ENCODE results near the gene TBCK.

TBCK gene

DNA sequence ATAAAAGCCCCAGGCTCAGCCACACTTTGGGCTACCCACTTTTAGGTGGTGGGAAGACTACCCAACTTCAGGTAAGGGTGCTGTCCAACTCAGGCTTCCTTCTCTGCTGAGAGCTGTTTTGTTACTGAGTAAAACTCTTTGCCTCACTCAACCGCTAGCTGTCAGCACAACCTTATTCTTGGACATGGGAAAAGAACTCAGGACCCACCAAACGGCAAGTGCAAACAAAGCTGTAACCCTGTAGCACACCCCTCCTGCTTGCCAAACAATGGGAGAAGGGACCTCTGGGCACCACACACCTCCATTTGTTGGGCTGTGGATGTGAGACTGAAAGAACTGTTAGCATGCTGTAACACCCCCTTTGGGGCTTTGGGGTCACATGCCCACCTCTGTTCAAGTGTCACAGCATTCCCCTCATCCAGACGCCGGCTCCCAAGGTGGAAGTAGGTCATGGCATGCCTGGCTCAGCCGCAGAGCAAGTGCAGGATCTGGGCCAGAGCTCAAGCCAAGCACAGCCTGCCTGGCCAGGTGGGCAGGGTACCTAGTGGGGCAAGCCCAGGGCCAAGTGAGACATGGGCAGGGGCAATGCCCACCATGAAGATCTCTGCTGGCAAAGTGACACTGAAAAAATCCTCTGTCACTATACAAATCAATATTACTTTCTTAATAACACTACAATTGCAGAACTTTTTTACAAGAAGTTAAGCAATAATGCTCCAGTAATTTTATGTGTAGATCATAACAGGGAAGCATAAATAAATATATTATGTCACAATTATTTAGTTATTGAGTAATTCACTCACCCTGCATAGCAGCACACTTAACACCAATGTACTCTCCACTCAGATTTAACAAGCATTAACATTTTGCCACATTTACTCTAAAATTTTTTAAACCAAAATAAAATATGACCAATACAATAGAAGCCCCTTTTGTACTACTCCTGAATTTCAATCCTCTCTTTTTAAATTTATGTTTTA, 107.2 kb downstream of the TBCK start:
- Histone ChIP-seq H3K9me2 (ENCODE audit: low read depth, low read length) (no peaks in the 10 kb centered on the region), H3K27ac (ENCODE audit: low read depth, low read length, poor library complexity, severe bottlenecking) (no peak overlapping the region), H2AFZ (ENCODE audit: low read length) (no peak overlapping the region), H3K27me3 (ENCODE audit: insufficient read depth, low read length) (no peaks in the 10 kb centered on the region), H4K20me1 (ENCODE audit: insufficient read depth, low read length) (no peaks in the 10 kb centered on the region), H3F3A (ENCODE audit: insufficient read depth, low read length) (no peaks in the 10 kb centered on the region), H3K9ac (ENCODE audit: low read length) (no peak overlapping the region), H3K79me2 (ENCODE audit: insufficient read depth, low read length) (no peaks in the 10 kb centered on the region), H3K36me3 (ENCODE audit: insufficient read depth, low read length) (no peaks in the 10 kb centered on the region; the same call in 1 of the 2 replicates), H3K4me3 (ENCODE audit: low read depth, low read length, poor library complexity, severe bottlenecking) (no peak overlapping the region), H3K4me1 (ENCODE audit: insufficient read depth, low read length, severe bottlenecking) (no peaks in the 10 kb centered on the region), H3K9me3 (ENCODE audit: low read length) (no peaks in the 10 kb centered on the region), H3K4me2 (ENCODE audit: low read length) (no peak overlapping the region)
- TF ChIP-seq EZH2 (IDR thresholded peaks at IDR 0.05; ENCODE audit: borderline replicate concordance, low read length) = no peak
- TF ChIP-seq, protein P1, sequence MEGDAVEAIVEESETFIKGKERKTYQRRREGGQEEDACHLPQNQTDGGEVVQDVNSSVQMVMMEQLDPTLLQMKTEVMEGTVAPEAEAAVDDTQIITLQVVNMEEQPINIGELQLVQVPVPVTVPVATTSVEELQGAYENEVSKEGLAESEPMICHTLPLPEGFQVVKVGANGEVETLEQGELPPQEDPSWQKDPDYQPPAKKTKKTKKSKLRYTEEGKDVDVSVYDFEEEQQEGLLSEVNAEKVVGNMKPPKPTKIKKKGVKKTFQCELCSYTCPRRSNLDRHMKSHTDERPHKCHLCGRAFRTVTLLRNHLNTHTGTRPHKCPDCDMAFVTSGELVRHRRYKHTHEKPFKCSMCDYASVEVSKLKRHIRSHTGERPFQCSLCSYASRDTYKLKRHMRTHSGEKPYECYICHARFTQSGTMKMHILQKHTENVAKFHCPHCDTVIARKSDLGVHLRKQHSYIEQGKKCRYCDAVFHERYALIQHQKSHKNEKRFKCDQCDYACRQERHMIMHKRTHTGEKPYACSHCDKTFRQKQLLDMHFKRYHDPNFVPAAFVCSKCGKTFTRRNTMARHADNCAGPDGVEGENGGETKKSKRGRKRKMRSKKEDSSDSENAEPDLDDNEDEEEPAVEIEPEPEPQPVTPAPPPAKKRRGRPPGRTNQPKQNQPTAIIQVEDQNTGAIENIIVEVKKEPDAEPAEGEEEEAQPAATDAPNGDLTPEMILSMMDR (IDR thresholded peaks at IDR 0.05; ENCODE audit: low read length) = no peak

DNA sequence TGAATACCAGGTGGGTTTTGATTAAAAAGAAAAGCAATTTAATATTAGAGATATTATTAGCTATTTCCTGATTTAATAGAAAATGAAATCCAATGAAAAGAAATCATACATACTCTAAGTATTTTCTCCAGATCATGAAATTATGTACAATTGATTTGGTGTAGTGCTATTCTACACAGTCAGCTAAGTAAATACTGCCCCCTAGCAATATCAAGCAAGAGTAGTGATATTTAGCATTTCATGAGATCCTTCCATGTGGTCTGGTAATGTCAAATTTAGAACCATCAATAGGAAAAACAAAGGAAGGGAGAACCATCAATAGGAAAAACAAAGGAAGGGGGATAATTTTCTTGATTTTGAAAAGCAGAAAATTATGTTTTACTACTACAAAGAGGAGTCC, 114.6 kb downstream of the TBCK start:
- Histone ChIP-seq H3K79me2 (ENCODE audit: insufficient read depth, low read length) (no peaks in the 10 kb centered on the region), H3F3A (ENCODE audit: insufficient read depth, low read length) (no peaks in the 10 kb centered on the region)
- TF ChIP-seq EZH2 (IDR thresholded peaks at IDR 0.05; ENCODE audit: borderline replicate concordance, low read length) = no peak
- TF ChIP-seq, protein P1 (IDR thresholded peaks at IDR 0.05; ENCODE audit: low read length) = peak; percentile 70

DNA sequence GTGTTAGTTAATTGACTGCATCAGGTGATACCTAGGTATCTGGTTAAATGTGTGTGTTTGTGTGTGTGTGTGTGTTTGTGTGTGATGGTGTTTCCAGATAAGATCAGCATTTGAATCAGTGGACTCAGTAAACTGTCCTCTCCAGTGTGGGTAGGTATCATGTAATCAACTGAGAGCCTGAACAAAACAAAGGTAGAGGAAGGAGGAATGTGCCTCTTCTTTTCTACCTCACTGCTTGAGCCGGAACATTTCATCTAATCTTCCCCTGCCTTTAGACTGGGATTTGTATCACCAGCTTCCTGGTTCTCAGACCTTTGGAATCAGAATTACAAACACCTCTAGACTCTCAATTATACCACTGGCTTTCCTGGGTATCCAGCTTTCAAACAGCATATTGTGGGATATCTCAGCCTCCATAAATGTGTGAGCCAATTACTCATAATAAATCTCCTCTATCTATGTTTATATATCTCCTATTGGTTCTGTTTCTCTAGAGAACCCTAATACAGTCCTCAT, 120.5 kb downstream of the TBCK start:
- Histone ChIP-seq H3K27ac (ENCODE audit: low read depth, low read length, poor library complexity, severe bottlenecking) (no peak overlapping the region), H3K4me1 (ENCODE audit: insufficient read depth, low read length, severe bottlenecking) (no peaks in the 10 kb centered on the region), H4K20me1 (ENCODE audit: insufficient read depth, low read length) (no peaks in the 10 kb centered on the region), H3K4me3 (ENCODE audit: low read depth, low read length, poor library complexity, severe bottlenecking) (no peak overlapping the region), H3K36me3 (ENCODE audit: insufficient read depth, low read length) (no peaks in the 10 kb centered on the region), H3K9me2 (ENCODE audit: low read depth, low read length) (no peaks in the 10 kb centered on the region), H3K9me3 (ENCODE audit: low read length) (no peaks in the 10 kb centered on the region), H3F3A (ENCODE audit: insufficient read depth, low read length) (no peaks in the 10 kb centered on the region), H3K79me2 (ENCODE audit: insufficient read depth, low read length) (no peaks in the 10 kb centered on the region), H3K9ac (ENCODE audit: low read length) (no peak overlapping the region), H3K27me3 (ENCODE audit: insufficient read depth, low read length) (no peaks in the 10 kb centered on the region), H3K4me2 (ENCODE audit: low read length) (no peak overlapping the region), H2AFZ (ENCODE audit: low read length) (no peak overlapping the region)
- TF ChIP-seq, protein P1 (IDR thresholded peaks at IDR 0.05; ENCODE audit: low read length) = no peak
- TF ChIP-seq EZH2 (IDR thresholded peaks at IDR 0.05; ENCODE audit: borderline replicate concordance, low read length) = no peak

More for the DNA sequence above, 114.6 kb downstream of the TBCK start:
- Histone ChIP-seq H3K4me1 (ENCODE audit: insufficient read depth, low read length, severe bottlenecking) (no peaks in the 10 kb centered on the region), H3K36me3 (ENCODE audit: insufficient read depth, low read length) (no peaks in the 10 kb centered on the region), H3K9me2 (ENCODE audit: low read depth, low read length) (no peaks in the 10 kb centered on the region), H3K4me2 (ENCODE audit: low read length) (no peak overlapping the region), H3K4me3 (ENCODE audit: low read depth, low read length, poor library complexity, severe bottlenecking) (no peak overlapping the region), H4K20me1 (ENCODE audit: insufficient read depth, low read length) (no peaks in the 10 kb centered on the region), H3K27me3 (ENCODE audit: insufficient read depth, low read length) (no peaks in the 10 kb centered on the region), H2AFZ (ENCODE audit: low read length) (no peak overlapping the region), H3K9ac (ENCODE audit: low read length) (no peak overlapping the region), H3K27ac (ENCODE audit: low read depth, low read length, poor library complexity, severe bottlenecking) (no peak overlapping the region), H3K9me3 (ENCODE audit: low read length) (no peaks in the 10 kb centered on the region)
